Amniotic stem cell (primary cell): ENCODE results near the gene GRIN1.

ENCODE experiments used
- DNase-seq: peaks from one replicate; lab custom pipeline; 2025; lab: John Stamatoyannopoulos, UW

The GRIN1 gene

GRCh38 chr9:137138722-137139467, at the start of gene GRIN1:
Gene GRIN1, plus strand, starts transcription at chr9:137139154. Its CDS starts 333 bp downstream, at chr9:137139487.
- no peak for DNase-seq

- no peak for DNase-seq
These were observed 49.6 kb upstream of the GRIN1 start for GRCh38 chr9:137089232-137089947.

GRCh38 chr9:137095664-137096517, 43.1 kb upstream of the GRIN1 start:
- no peak for DNase-seq

DNA sequence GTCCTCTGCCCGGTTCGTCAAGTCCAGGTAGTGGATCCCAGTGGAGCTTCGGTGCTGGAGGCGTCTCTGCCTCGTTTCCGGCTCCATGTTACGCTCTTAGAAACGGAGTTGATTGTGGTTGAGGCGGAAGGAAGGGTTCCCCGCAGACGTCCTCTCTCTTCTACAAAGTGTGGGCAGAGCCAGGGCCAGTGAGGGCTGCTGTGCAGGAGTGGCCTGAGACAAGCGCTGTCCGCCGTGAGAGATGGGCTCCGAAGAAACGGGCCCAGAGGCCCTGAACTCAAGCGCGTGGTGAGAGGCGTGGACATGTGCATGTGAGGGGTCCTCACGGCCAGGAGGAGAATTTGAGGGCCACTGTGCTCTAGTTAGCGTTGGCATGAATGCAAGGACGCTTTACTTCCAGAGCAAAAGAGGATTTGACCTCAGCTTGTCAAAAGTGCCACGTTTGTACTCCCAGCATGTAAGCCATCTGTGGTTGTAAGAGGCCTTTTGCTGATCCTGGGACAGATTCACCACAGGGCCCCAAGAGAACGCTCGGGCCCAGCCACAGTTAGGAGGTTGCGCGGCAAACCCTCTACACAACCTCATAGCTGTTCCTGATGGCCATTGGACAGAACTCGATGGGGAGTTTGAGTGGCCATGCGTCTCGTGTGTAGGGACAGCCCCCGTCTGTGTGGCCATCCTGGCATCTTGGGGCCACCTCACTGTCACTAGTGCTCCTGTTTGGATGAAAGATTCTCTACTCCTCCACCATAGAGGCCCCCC, 42.0 kb upstream of the GRIN1 start:
- no peak for DNase-seq

- DNase-seq, result no peak
These were observed 41.0 kb upstream of the GRIN1 start for GRCh38 chr9:137097761-137098462.

DNA sequence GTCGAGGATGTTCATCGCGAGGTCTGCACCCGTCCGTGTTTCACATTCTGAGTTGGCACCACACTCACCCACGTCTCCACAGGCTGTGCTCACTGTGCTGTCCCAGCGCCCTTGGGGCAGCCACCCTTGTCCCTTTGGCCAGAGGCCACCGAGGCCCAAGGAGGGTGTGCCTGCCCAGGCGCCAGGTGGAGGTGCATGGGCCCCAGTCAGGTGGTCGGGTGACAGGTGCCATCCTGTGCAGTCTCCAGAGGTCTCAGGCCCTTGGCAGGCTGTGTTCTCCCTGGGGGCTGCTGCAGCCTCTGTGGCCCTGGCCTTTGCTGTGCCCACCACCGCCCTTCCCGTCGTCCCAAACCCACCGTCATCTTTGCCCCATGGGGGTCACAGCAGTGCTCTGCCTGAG, 39.7 kb upstream of the GRIN1 start:
- DNase-seq, result no peak

GRCh38 chr9:137103206-137103999, 35.6 kb upstream of the GRIN1 start:
- no peak for DNase-seq

- no peak for DNase-seq
These were observed 32.9 kb upstream of the GRIN1 start for GRCh38 chr9:137105814-137106661.

- DNase-seq, result no peak
These were observed 32.2 kb upstream of the GRIN1 start for GRCh38 chr9:137106662-137107250.

- no peak for DNase-seq
These were observed 31.5 kb upstream of the GRIN1 start for GRCh38 chr9:137107312-137107921.

GRCh38 chr9:137107982-137108381, 31.0 kb upstream of the GRIN1 start:
- no peak for DNase-seq

DNA sequence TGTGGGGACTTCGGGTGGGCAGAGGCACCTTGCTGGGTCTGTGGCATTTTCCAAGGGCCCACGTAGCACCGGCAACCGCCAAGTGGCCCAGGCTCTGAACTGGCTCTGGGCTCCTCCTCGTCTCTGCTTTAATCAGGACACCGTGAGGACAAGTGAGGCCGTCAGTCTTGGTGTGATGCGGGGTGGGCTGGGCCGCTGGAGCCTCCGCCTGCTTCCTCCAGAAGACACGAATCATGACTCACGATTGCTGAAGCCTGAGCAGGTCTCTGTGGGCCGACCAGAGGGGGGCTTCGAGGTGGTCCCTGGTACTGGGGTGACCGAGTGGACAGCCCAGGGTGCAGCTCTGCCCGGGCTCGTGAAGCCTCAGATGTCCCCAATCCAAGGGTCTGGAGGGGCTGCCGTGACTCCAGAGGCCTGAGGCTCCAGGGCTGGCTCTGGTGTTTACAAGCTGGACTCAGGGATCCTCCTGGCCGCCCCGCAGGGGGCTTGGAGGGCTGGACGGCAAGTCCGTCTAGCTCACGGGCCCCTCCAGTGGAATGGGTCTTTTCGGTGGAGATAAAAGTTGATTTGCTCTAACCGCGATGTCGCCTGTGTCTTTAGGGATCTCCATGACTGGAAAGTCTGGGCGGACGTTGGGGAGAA, 30.2 kb upstream of the GRIN1 start:
- no peak for DNase-seq

- no peak for DNase-seq
These were observed 29.5 kb upstream of the GRIN1 start for GRCh38 chr9:137109250-137110146.

- DNase-seq, result no peak
These were observed 28.6 kb upstream of the GRIN1 start for GRCh38 chr9:137110147-137110910.

DNA sequence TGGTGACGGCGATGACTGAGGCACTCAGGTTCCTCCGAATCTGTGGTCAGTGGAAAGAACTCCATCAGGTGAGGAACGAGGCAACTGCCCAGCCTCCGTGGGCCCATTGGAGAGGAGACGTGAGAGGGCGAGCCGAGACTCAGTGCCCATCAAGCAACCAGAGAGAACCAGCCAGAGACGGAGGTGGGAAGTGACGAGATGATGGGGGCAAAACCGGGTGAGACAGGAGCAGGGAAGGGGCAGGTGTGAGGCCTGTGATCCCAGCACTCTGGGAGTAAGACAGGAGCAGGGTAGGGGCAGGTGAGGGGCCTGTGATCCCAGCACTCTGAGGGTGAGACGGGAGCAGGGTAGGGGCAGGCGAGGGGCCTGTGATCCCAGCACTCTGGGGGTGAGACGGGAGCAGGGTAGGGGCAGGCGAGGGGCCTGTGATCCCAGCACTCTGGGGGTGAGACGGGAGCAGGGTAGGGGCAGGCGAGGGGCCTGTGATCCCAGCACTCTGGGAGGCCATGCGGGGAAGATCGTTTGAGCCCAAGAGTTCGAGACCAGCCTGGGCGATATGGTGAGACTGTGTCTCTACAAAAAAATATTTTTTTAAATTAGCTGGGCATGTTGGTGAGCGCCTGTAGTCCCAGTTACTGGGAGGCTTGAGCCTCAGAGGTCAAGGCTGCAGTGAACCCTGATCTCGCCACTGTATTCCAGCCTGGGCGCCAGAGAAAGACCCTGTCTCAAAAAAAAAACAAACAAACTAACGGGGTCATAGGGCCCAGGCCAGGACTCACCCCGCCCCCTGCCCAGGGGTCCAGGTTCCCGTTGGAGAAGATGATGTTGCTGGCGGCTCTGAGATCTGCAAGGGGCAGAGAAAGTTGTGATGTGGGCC, 27.8 kb upstream of the GRIN1 start:
- no peak for DNase-seq
